CD14-positive monocyte (primary cell): ENCODE data around the gene OR1J4. TPM values are rescaled to one million over a fixed set of nuclear protein-coding genes. Genes with fewer than 3 reads are reported as not detected.

Experiments
- DNase-seq, 3 donors: peaks; one replicate each; pipeline ENCODE4 v3.0.0-alpha.2; 2011 to 2022
- H2AFZ ChIP-seq: 2 replicates; pipeline ENCODE4 v1.6.0; 2012; ENCODE audit warnings: mild to moderate bottlenecking, low read depth, low read length, inconsistent platforms; ENCODE audit not compliant: insufficient read depth, poor library complexity, severe bottlenecking
- H3K27ac ChIP-seq, 2 donors: 1 replicate in 1 of 2; 2 replicates in 1 of 2; pipeline ENCODE4 v1.5.1; 2012 to 2013; ENCODE audit warnings: low read length in 2 of 2, control low read depth in 1 of 2, inconsistent platforms in 1 of 2, low read depth in 1 of 2, mild to moderate bottlenecking in 1 of 2
- H3K27me3 ChIP-seq, 2 donors: one replicate each; pipeline versions ENCODE4 v1.6.0 to v1.6.1; 2011 to 2013; ENCODE audit warnings: low read length in 2 of 2; ENCODE audit not compliant: control insufficient read depth in 2 of 2, insufficient read depth in 2 of 2
- H3K36me3 ChIP-seq, 2 donors: replicated peaks in 1 of 2; 1 replicate in 1 of 2; 2 replicates in 1 of 2; pipeline versions ENCODE4 v1.5.1 to v1.6.1; 2012 to 2013; ENCODE audit warnings: low read length in 2 of 2, control low read depth in 1 of 2, inconsistent platforms in 1 of 2, mild to moderate bottlenecking in 1 of 2; ENCODE audit not compliant: insufficient read depth in 2 of 2, control insufficient read depth in 1 of 2
- H3K4me1 ChIP-seq, 2 donors: 1 replicate in 1 of 2; 2 replicates in 1 of 2; pipeline versions ENCODE4 v1.5.1 to v1.6.1; 2012 to 2013; ENCODE audit warnings: low read length in 2 of 2, control low read depth in 1 of 2, inconsistent platforms in 1 of 2, mild to moderate bottlenecking in 1 of 2, moderate library complexity in 1 of 2; ENCODE audit not compliant: insufficient read depth in 2 of 2, control insufficient read depth in 1 of 2
- H3K4me2 ChIP-seq: replicated peaks from 2 replicates; pipeline ENCODE3; 2012; ENCODE audit warnings: low read length, moderate library complexity, mild to moderate bottlenecking; ENCODE audit not compliant: poor library complexity, severe bottlenecking; ENCODE audit errors: extremely low read depth
- H3K4me3 ChIP-seq, 3 experiments: fragments of 200-600 bp in 1 of 3; sonication (generic) in 1 of 3; replicated peaks in 1 of 3; 1 replicate in 2 of 3; 2 replicates in 1 of 3; pipeline ENCODE4 v1.5.1; 2011 to 2013; ENCODE audit warnings: low read length in 3 of 3, mild to moderate bottlenecking in 3 of 3, control low read depth in 2 of 3, low read depth in 2 of 3, inconsistent platforms in 1 of 3, moderate library complexity in 1 of 3
- H3K79me2 ChIP-seq: 2 replicates; pipeline ENCODE4 v1.6.0; 2012; ENCODE audit warnings: mild to moderate bottlenecking, control low read depth, inconsistent platforms, low read length, moderate library complexity; ENCODE audit not compliant: insufficient read depth
- H3K9ac ChIP-seq: 2 replicates; pipeline ENCODE4 v1.6.0; 2017; ENCODE audit warnings: low read length, mild to moderate bottlenecking; ENCODE audit not compliant: insufficient read depth, poor library complexity, severe bottlenecking
- H3K9me3 ChIP-seq, 2 donors: replicated peaks in 1 of 2; 1 replicate in 1 of 2; 2 replicates in 1 of 2; pipeline versions ENCODE4 v1.5.1 to v1.6.1; 2012 to 2013; ENCODE audit warnings: low read length in 2 of 2, control low read depth in 1 of 2; ENCODE audit not compliant: control insufficient read depth in 1 of 2, insufficient read depth in 1 of 2
- H4K20me1 ChIP-seq: 2 replicates; pipeline ENCODE4 v1.6.0; 2012; ENCODE audit warnings: mild to moderate bottlenecking, low read length, control low read depth, moderate library complexity; ENCODE audit not compliant: insufficient read depth
- H3K27ac Mint-ChIP-seq, 7 donors: one replicate each; pipeline ENCODE4 v1.8.0; 2020; ENCODE audit warnings: mild to moderate bottlenecking in 7 of 7, mixed read lengths in 7 of 7, moderate library complexity in 6 of 7, inconsistent platforms in 2 of 7
- H3K27me3 Mint-ChIP-seq, 3 donors: one replicate each; pipeline ENCODE4 v1.8.0; 2021 to 2022; ENCODE audit warnings: low read depth in 3 of 3, mild to moderate bottlenecking in 3 of 3, mixed read lengths in 3 of 3, moderate library complexity in 3 of 3, inconsistent platforms in 1 of 3
- H3K36me3 Mint-ChIP-seq, 2 donors: one replicate each; pipeline ENCODE4 v1.8.0; 2020; ENCODE audit warnings: mixed read lengths in 2 of 2, inconsistent platforms in 1 of 2, mild to moderate bottlenecking in 1 of 2
- H3K4me1 Mint-ChIP-seq: one replicate; pipeline ENCODE4 v1.8.0; 2020; ENCODE audit warnings: mild to moderate bottlenecking, mixed read lengths
- H3K4me3 Mint-ChIP-seq, 2 donors: one replicate each; pipeline ENCODE4 v1.8.0; 2020; ENCODE audit warnings: mild to moderate bottlenecking in 2 of 2, mixed read lengths in 2 of 2, moderate library complexity in 1 of 2
- H3K9me3 Mint-ChIP-seq, 7 donors: one replicate each; pipeline ENCODE4 v1.8.0; 2020 to 2022; ENCODE audit warnings: mixed read lengths in 7 of 7, mild to moderate bottlenecking in 6 of 7, moderate library complexity in 6 of 7, inconsistent platforms in 2 of 7
- CTCF ChIP-seq: fragments of 200-600 bp; IDR thresholded peaks from one replicate; pipeline ENCODE4 v1.8.0; 2022; ENCODE audit warnings: antibody characterized with exemption, mild to moderate bottlenecking
- WGBS: methylation state at CpG from one replicate; pipeline ENCODE4 v1.1.5; 2013; ENCODE audit warnings: missing lambda C conversion rate; ENCODE audit not compliant: insufficient coverage; 5-methylcytosine and 5-hydroxymethylcytosine counted together
- intact Hi-C, 2 donors: fragments of 100-400 bp; cut with micrococcal nuclease; formaldehyde crosslinking; loops; one replicate each; pipeline versions ENCODE4 v1.15.0 to v1.15.1; 2023
- polyA minus RNA-seq: library from RNA; depleted of rRNA, polyadenylated mRNA; stranded (reverse); fragments of >200 nt; gene quantifications from 2 replicates; pipeline ENCODE4 v1.2.3, GENCODE V29; 2012
- polyA plus RNA-seq, 3 donors: library from polyadenylated mRNA; depleted of rRNA in 1 of 3; unstranded in 2 of 3; stranded (reverse) in 1 of 3; fragments of 300-500 nt in 2 of 3; fragments of >200 nt in 1 of 3; fragmentation: Illumina TruSeq in 2 of 3; gene quantifications; 1 replicate in 2 of 3; 2 replicates in 1 of 3; pipeline ENCODE4 v1.2.3, GENCODE V29; 2012 to 2021
- total RNA-seq, 12 experiments: library from RNA in 1 of 12; stranded (reverse) in 1 of 12; fragments of 120-200 nt in 1 of 12; gene quantifications; one replicate each; pipeline ENCODE4 v1.2.4 and lab custom pipeline; 2013 to 2026; ENCODE audit warnings: mixed read lengths in 6 of 12, inconsistent platforms in 1 of 12

OR1J4 gene
- total RNA-seq (2013) = not detected
- polyA plus RNA-seq = not detected
- not detected in 2 replicates for polyA minus RNA-seq
- total RNA-seq (lab: John Stamatoyannopoulos, UW) = 0 to 0.69 (median 0) reads per million in 11 experiments

GRCh38 chr9:122518841-122519240 lies at the start of gene OR1J4:
TSS of gene OR1J4 (plus strand) at chr9:122519141. CDS start at chr9:122519141, 0 bp downstream.
- no peaks in the 10 kb centered on the region for H4K20me1 ChIP-seq
- Mint-ChIP-seq H3K36me3 (no peaks in the 10 kb centered on the region), H3K9me3 (peaks cover 0 to 3% (median 0%) of the 10 kb centered on the region in 7 donors), H3K27ac (no peak within 1 kb of the TSS), H3K4me3 (no peak within 1 kb of the TSS), H3K27me3 (peaks cover 3 to 10% (median 3%) of the 10 kb centered on the region in 3 donors), H3K4me1 (no peaks in the 10 kb centered on the region)
- H3K36me3 ChIP-seq = no peaks in the 10 kb centered on the region
- no peak for TF ChIP-seq CTCF
- peaks cover 0 to 3% of the 10 kb centered on the region in 2 donors for H3K27me3 ChIP-seq
- no peak within 1 kb of the TSS for H3K9ac ChIP-seq
- no peak within 1 kb of the TSS for H3K27ac ChIP-seq
- H3K9me3 ChIP-seq = no peaks in the 10 kb centered on the region
- no peak within 1 kb of the TSS for H2AFZ ChIP-seq
- DNase-seq = no peak
- no peak within 1 kb of the TSS for H3K4me2 ChIP-seq
- no peak within 1 kb of the TSS for H3K4me3 ChIP-seq
- no peaks in the 10 kb centered on the region for H3K4me1 ChIP-seq
- intact Hi-C loops = no loop called here
- no CpG with 5 or more reads among the region's 4 CpGs for WGBS
- no peaks in the 10 kb centered on the region for H3K79me2 ChIP-seq

GRCh38 chr9:122474561-122474960 lies 44.4 kb upstream of the OR1J4 start:
- Histone ChIP-seq H3K36me3 (no peaks in the 10 kb centered on the region), H3K4me2 (no peak overlapping the region), H3K4me3 (no peak overlapping the region), H4K20me1 (no peaks in the 10 kb centered on the region), H3K79me2 (no peaks in the 10 kb centered on the region), H3K9ac (no peak overlapping the region), H3K9me3 (no peaks in the 10 kb centered on the region), H2AFZ (no peak overlapping the region), H3K4me1 (no peaks in the 10 kb centered on the region), H3K27me3 (no peaks in the 10 kb centered on the region), H3K27ac (no peak overlapping the region)
- Mint-ChIP-seq H3K9me3 (peaks cover 0 to 6% (median 1%) of the 10 kb centered on the region in 7 donors), H3K36me3 (no peaks in the 10 kb centered on the region), H3K4me3 (no peak overlapping the region), H3K27me3 (peaks cover 3 to 8% (median 5%) of the 10 kb centered on the region in 3 donors), H3K27ac (no peak overlapping the region), H3K4me1 (no peaks in the 10 kb centered on the region)
- intact Hi-C loops = no loop called here
- DNase-seq = no peak
- no peak for TF ChIP-seq CTCF
- WGBS = 72% methylated on average over 2 of the region's 3 CpGs
